Activated naive CD4-positive, alpha-beta T cell treated with anti-CD3 and anti-CD28 coated beads, Interleukin-2, amount 50 U/mL, for 16 hours (primary cell): ENCODE results near the gene CACNA1C.

Experiments
- DNase-seq: peaks from one replicate; pipeline ENCODE4 v3.0.0-alpha.2; 2020

The CACNA1C gene

GRCh38 chr12:2439332-2440100 lies 386.7 kb downstream of the CACNA1C start:
- DNase-seq, result no peak

- DNase-seq, result no peak
Measured at GRCh38 chr12:2443776-2444175, 391.0 kb downstream of the CACNA1C start.

- no peak for DNase-seq
Measured at GRCh38 chr12:2445968-2446367, 393.2 kb downstream of the CACNA1C start.

- no peak for DNase-seq
Measured at GRCh38 chr12:2447861-2448260, 395.1 kb downstream of the CACNA1C start.

DNA sequence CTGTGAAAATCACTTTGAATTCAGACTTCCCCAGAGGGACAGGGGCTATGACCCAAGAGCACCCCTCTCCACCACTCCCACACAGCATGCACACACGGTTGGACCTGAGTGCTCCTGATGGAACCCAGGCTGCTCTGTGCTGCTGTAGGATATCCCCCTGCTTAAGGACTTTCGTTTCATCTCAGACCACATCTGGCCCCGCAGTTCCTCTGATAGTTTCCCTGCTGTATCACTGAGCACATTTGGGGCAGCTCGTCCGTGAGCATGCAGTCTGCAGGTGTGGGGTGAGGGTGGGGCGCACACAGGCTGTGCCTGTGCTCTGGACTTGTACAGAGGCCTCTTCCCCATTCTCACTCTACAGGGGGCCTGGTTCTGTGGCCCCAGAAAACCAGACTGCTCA lies 396.8 kb downstream of the CACNA1C start:
- no peak for DNase-seq

GRCh38 chr12:2450553-2450952 lies 397.8 kb downstream of the CACNA1C start:
- no peak for DNase-seq

- DNase-seq, result no peak
Measured at GRCh38 chr12:2451025-2451424, 398.2 kb downstream of the CACNA1C start.

DNA sequence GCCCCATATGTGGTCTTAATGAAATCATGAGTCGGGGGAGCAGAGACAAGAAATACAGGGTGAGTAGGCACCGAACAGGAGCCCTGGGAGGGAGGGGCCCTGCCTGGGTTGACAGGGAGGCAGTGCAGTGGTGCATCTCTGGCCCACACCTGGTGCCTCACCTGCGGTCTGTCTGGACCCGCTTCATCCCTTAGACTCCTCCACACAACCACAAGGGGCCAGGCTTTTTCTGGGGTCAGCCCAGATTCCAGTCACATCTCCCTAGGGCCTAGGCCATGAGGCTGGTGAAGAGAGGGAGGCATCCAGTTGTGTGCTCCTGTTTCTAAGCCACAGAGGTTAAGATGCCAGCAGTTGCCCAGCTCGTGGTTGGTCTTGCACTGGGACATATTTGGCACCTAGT lies 398.7 kb downstream of the CACNA1C start:
- no peak for DNase-seq

- DNase-seq, result no peak
Measured at GRCh38 chr12:2453076-2453760, 400.4 kb downstream of the CACNA1C start.

GRCh38 chr12:2453761-2454090 lies 400.9 kb downstream of the CACNA1C start:
- DNase-seq, result no peak

DNA sequence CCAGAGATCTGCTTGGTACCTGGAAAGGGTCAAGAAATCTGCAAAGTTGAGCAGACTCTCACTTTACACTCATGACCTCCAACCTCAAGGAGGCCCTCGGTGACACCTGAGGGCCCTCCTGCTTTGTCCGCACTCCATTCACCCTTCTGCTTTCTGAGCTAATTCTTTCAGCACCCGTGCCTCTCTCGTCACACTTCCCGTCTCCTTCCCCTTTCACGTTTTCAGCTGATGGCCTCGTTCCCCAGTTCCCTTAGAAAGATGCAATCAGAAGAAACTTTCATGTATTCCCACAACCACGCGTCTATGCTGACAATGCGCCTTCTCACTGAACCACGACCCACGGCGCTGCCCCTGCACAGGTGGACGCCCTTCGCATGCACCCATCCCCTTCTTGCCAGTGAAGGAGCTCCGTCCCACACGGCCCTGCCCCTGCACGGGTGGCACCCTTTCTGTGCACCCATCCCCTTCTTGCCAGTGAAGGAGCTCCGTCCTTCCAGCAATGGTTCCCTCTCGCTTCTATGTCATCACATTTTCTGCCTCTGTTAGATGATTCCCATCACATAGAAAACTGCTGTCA lies 401.9 kb downstream of the CACNA1C start:
- DNase-seq, result no peak

GRCh38 chr12:2455410-2455809 lies 402.6 kb downstream of the CACNA1C start:
- no peak for DNase-seq

- DNase-seq, result no peak
Measured at GRCh38 chr12:2456122-2456812, 403.5 kb downstream of the CACNA1C start.

DNA sequence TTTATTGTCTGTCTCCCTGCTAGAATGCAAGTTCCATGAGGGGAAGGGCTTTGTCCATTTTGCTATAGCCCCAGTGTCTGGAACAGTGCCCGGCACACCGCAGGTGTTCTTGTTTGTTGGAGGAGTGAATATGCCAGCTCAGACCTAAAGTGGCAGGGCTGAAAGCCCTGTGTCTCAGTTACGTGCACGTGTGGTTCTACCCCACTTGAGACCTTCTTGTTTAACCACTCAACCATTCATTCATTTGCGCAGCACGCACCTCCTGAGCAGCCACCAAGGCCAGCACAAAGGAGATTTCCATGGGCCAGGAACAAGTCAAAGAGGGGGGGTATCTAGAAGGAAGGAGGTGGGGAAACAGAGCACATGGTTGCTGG lies 404.0 kb downstream of the CACNA1C start:
- DNase-seq, result no peak

DNA sequence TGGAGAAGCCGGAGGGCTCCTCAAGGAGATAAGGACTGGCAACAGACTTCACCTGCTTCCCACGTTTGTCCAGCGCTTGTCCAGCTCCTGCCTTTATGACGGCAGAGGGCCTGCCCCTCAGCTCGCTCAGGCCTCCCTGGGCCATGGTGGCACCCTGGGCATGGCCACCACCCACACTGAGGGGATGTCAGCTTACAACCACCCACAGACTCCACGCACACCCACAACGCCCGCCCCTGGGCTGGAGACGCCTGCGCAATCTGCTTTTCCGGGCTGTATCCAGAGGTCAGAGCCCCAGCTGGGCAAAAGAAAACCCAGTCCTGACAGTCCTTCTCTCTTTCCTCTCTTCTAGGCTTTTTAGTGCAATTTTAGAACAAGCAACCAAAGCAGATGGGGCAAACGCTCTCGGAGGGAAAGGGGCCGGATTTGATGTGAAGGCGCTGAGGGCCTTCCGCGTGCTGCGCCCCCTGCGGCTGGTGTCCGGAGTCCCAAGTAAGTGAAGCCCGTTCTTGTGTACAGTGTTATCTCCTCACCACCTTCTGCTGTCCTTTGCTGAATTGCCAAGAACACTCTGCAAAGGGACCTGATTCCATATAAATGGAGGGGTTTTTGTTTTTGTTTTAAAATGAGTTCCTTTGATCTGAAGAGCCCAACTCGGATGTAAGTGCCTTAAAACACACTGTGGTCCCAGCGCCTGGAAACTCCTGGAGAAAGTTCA lies 404.6 kb downstream of the CACNA1C start:
- no peak for DNase-seq

DNA sequence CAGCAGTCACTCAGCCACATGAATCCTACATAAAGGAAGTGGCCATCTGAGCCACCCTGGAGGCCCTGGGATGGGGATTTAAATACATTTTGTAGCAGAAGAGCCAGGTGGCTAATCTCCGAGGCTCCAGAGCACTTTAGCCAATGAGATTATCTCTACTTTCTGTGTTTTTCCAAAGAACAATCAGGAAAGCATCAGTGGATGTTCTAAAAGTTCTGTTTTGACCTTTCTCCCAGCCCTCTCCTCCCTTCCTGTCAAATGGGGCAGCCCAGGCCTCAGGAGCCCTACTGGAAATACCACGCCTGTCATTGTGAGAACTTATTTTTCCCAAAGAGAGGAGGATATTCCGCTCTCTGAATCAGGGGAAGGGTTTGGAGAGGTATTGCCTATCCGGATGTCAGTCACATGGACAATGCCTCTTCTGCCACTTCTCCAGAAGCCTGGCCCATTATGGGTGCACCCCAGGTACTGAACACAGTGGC lies 405.2 kb downstream of the CACNA1C start:
- no peak for DNase-seq

DNA sequence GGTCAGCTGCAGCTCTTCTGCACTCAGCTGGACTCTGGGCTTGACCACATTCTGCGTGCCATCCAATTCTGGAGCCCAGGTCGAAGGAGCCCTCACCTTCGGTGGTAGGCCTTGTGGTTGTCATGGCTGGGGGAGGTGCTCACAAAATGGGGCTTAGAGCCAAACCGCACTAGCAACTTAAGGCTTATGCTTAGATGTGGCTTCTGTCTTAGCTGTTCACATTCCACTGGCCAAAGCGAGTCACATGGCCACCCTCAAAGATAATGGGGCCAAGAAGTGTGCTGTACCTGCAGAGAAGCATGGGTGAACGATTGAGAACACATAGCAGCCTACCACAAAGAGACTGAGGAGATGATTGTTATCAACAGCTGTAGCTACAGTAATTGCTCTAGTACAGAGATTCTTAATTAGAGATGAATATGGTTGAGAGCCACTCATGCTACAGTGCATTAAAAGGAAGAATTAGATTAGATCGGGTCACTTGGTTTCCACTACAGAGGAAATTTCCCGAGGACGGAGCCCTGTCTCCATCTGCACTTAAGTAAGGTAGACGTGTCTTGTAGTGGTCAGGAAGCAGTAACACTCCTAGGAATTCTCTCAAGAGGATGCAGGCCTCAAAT lies 407.4 kb downstream of the CACNA1C start:
- no peak for DNase-seq

DNA sequence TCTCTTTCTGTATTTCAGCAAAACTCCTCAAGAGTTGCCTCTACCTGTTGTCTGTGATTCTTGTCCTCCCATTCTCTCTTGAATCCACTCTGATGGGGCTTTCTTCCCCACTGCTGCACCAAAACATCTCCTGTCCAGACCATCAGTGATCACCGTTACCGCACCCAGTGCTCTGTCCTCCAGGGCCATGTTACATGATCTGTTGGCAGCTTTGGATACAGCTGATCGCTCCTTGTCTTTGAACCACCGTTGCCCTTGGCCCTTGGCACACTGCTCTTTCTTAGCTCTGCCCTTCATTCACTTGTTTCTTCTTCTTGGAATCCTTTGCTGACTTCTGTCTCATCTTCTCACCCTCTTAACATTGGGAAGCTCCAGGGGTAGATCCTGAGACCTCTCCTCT lies 408.3 kb downstream of the CACNA1C start:
- DNase-seq, result no peak

GRCh38 chr12:2461645-2462044 lies 408.9 kb downstream of the CACNA1C start:
- DNase-seq, result no peak

GRCh38 chr12:2462087-2462486 lies 409.3 kb downstream of the CACNA1C start:
- no peak for DNase-seq

DNA sequence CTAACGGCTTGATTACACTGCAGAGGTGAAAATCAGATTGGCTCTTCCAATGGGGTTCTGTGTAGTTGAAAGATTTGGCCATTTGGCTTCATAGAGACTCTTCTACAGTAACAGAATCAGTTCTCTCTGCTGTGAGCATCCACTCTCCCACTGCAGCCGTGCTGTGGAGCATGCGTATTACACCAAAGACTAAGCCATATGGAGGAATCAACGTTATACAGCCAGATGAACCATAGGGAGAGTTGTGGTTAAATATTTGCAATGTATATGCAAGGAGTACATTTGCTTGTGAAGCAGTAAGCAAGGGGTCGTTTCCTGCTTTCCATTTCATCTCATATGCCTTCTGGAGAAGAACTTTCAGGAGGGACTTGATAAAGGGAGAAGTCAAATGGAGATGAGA lies 410.9 kb downstream of the CACNA1C start:
- no peak for DNase-seq

GRCh38 chr12:2465681-2466080 lies 412.9 kb downstream of the CACNA1C start:
- no peak for DNase-seq

DNA sequence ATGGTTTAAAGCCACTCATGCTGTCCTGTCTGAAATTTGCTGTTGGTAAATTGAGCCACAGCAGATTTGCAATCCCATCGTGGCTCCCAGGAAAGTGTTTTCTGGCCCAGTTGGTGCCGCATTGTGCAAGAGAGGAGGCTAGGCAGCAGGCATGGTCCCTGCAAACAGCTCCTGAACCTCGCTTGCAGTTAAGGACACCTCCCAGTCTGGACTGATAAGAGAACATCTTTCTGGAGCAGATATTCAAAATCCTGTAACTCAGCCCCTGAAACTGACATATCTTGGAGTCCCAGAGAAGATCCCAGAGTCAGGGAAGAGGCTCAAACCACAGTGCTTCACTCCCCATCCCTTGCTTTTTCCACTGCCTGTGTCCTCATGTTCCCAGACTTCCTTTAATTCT lies 413.4 kb downstream of the CACNA1C start:
- no peak for DNase-seq
